DMS79 (cell line): Measurements from ENCODE around the gene BMS1.
"Not testable (repeated sequence)": the region's sequence is repeated elsewhere in the genome, so short reads cannot be mapped to it uniquely, and the experiment has no call there.

Experiments
- DNase-seq: peaks from one replicate; lab custom pipeline; 2025; lab: John Stamatoyannopoulos, UW

Gene BMS1

GRCh38 chr10:42795701-42796100 lies 13.1 kb downstream of the BMS1 start:
- DNase-seq, result no peak

GRCh38 chr10:42801135-42801534 lies 18.5 kb downstream of the BMS1 start:
- DNase-seq, result no peak

- no peak for DNase-seq
These were observed 20.3 kb downstream of the BMS1 start for GRCh38 chr10:42802876-42803275.

GRCh38 chr10:42809676-42810075 lies 27.1 kb downstream of the BMS1 start:
- DNase-seq, result no peak

GRCh38 chr10:42812028-42812427 lies 29.4 kb downstream of the BMS1 start:
- DNase-seq, result no peak

- DNase-seq, result not testable (repeated sequence)
These were observed 31.5 kb downstream of the BMS1 start for GRCh38 chr10:42813989-42814687.

GRCh38 chr10:42816334-42816733 lies 33.7 kb downstream of the BMS1 start:
- not testable (repeated sequence) for DNase-seq

- no peak for DNase-seq
These were observed 34.3 kb downstream of the BMS1 start for GRCh38 chr10:42816912-42817311.

GRCh38 chr10:42817417-42817816 lies 34.8 kb downstream of the BMS1 start:
- not testable (repeated sequence) for DNase-seq

- not testable (repeated sequence) for DNase-seq
These were observed 44.2 kb downstream of the BMS1 start for GRCh38 chr10:42826759-42827158.

GRCh38 chr10:42827201-42827600 lies 44.6 kb downstream of the BMS1 start:
- no peak for DNase-seq

- not testable (repeated sequence) for DNase-seq
These were observed 45.8 kb downstream of the BMS1 start for GRCh38 chr10:42828391-42828790.

GRCh38 chr10:42830237-42830636 lies 47.6 kb downstream of the BMS1 start:
- no peak for DNase-seq

GRCh38 chr10:42836096-42836495 lies 53.5 kb downstream of the BMS1 start:
- no peak for DNase-seq

GRCh38 chr10:42836771-42837468 lies 54.3 kb downstream of the BMS1 start:
- no peak for DNase-seq

GRCh38 chr10:42844810-42845209 lies 62.2 kb downstream of the BMS1 start:
- DNase-seq, result not testable (repeated sequence)

GRCh38 chr10:42847261-42847660 lies 64.7 kb downstream of the BMS1 start:
- DNase-seq, result not testable (repeated sequence)

GRCh38 chr10:42850931-42851330 lies 68.3 kb downstream of the BMS1 start:
- DNase-seq, result no peak

GRCh38 chr10:42859256-42859655 lies 76.7 kb downstream of the BMS1 start:
- DNase-seq, result no peak

GRCh38 chr10:42860016-42860415 lies 77.4 kb downstream of the BMS1 start:
- not testable (repeated sequence) for DNase-seq

GRCh38 chr10:42862801-42863200 lies 80.2 kb downstream of the BMS1 start:
- DNase-seq, result not testable (repeated sequence)

GRCh38 chr10:42864575-42864974 lies 82.0 kb downstream of the BMS1 start:
- DNase-seq, result no peak

GRCh38 chr10:42865716-42866114 lies 83.1 kb downstream of the BMS1 start:
- no peak for DNase-seq
